WTC11 (cell line): Measurements from ENCODE around the gene LSM2. TPM values are rescaled to one million over a fixed set of nuclear protein-coding genes. Genes with fewer than 3 reads are reported as not detected.

Source experiments
- ATAC-seq: fragments of 200-7000 bp; cut with Tn5 transposase; 2 replicates; pipeline ENCODE4 v1.10.0; 2021; ENCODE audit warnings: mild to moderate bottlenecking, moderate library complexity
- CTCF ChIA-PET: fragments of 300-600 bp; sonication (Branson Sonifier 250); formaldehyde crosslinking; loops from one replicate; lab custom pipeline; 2021; ENCODE audit warnings: antibody characterized with exemption; lab: Charles Lee
- POLR2A ChIA-PET: fragments of 350-600 bp; sonication (Branson Sonifier 250); formaldehyde crosslinking; loops from one replicate; lab custom pipeline; 2021; ENCODE audit warnings: antibody characterized with exemption; lab: Charles Lee
- DNase-seq: peaks from one replicate; pipeline ENCODE4 v3.0.0; 2021; ENCODE audit warnings: low spot score
- H3K27ac Mint-ChIP-seq: 2 replicates; pipeline ENCODE4 v1.8.0; 2021; ENCODE audit warnings: mixed read lengths
- H3K27me3 Mint-ChIP-seq: 2 replicates; pipeline ENCODE4 v1.8.0; 2021; ENCODE audit warnings: low read depth, mild to moderate bottlenecking, moderate library complexity, mixed read lengths
- H3K36me3 Mint-ChIP-seq: 2 replicates; pipeline ENCODE4 v1.8.0; 2021; ENCODE audit warnings: mixed read lengths
- H3K4me1 Mint-ChIP-seq: 2 replicates; pipeline ENCODE4 v1.8.0; 2022; ENCODE audit warnings: mixed read lengths
- H3K4me3 Mint-ChIP-seq: 2 replicates; pipeline ENCODE4 v1.8.0; 2021; ENCODE audit warnings: mild to moderate bottlenecking, moderate library complexity, mixed read lengths
- H3K9me3 Mint-ChIP-seq: 2 replicates; pipeline ENCODE4 v1.8.0; 2021; ENCODE audit warnings: mixed read lengths
- FOXP1 ChIP-seq: sonication (generic); formaldehyde crosslinking; IDR thresholded peaks from 2 replicates; pipeline ENCODE4 v1.8.0; 2022; ENCODE audit warnings: missing genetic modification reagents, mild to moderate bottlenecking, moderate library complexity, borderline replicate concordance
- FOXP4 ChIP-seq: sonication (generic); formaldehyde crosslinking; IDR thresholded peaks from 2 replicates; pipeline ENCODE4 v1.8.0; 2022; ENCODE audit warnings: mild to moderate bottlenecking, missing genetic modification reagents
- IRF2 ChIP-seq: sonication (generic); formaldehyde crosslinking; IDR thresholded peaks from 2 replicates; pipeline ENCODE4 v1.8.0; 2022; ENCODE audit warnings: low read depth, missing genetic modification reagents, borderline replicate concordance
- JAZF1 ChIP-seq: fragments of 250-450 bp; sonication (Bioruptor Pico); IDR thresholded peaks from 2 replicates; pipeline ENCODE4 v1.9.0; 2021; ENCODE audit warnings: moderate library complexity, mild to moderate bottlenecking, inconsistent platforms
- JUN ChIP-seq: sonication (generic); formaldehyde crosslinking; IDR thresholded peaks from 2 replicates; pipeline ENCODE4 v1.8.0; 2023; ENCODE audit warnings: mild to moderate bottlenecking, missing genetic modification reagents
- MAX ChIP-seq: sonication (generic); formaldehyde crosslinking; IDR thresholded peaks from 2 replicates; pipeline ENCODE4 v1.8.0; 2022; ENCODE audit warnings: mild to moderate bottlenecking, missing genetic modification reagents
- MYBL2 ChIP-seq: sonication (generic); formaldehyde crosslinking; IDR thresholded peaks from 2 replicates; pipeline ENCODE4 v1.8.1; 2023; ENCODE audit warnings: mild to moderate bottlenecking, moderate library complexity, missing genetic modification reagents
- NFATC4 ChIP-seq: fragments of 250-450 bp; sonication (Bioruptor Pico); IDR thresholded peaks from 2 replicates; pipeline ENCODE4 v1.9.0; 2021; ENCODE audit warnings: mild to moderate bottlenecking
- NFYB ChIP-seq: sonication (generic); formaldehyde crosslinking; conservative IDR thresholded peaks from 2 replicates; pipeline ENCODE4 v1.8.0; 2022; ENCODE audit warnings: low read depth, missing genetic modification reagents
- NR1H2 ChIP-seq: sonication (generic); formaldehyde crosslinking; IDR thresholded peaks from 2 replicates; pipeline ENCODE4 v1.9.0; 2021; ENCODE audit warnings: mild to moderate bottlenecking, moderate library complexity, missing genetic modification reagents
- SP1 ChIP-seq: sonication (generic); formaldehyde crosslinking; conservative IDR thresholded peaks from 2 replicates; pipeline ENCODE4 v1.8.1; 2022; ENCODE audit warnings: missing genetic modification reagents
- TEAD1 ChIP-seq: sonication (generic); formaldehyde crosslinking; IDR thresholded peaks from 2 replicates; pipeline ENCODE4 v1.8.0; 2022; ENCODE audit warnings: mild to moderate bottlenecking, missing genetic modification reagents
- USF1 ChIP-seq: sonication (generic); formaldehyde crosslinking; IDR thresholded peaks from 2 replicates; pipeline ENCODE4 v1.8.0; 2022; ENCODE audit warnings: mild to moderate bottlenecking, missing genetic modification reagents
- ZBTB21 ChIP-seq: sonication (generic); formaldehyde crosslinking; IDR thresholded peaks from 2 replicates; pipeline ENCODE4 v1.8.1; 2023; ENCODE audit warnings: mild to moderate bottlenecking, missing genetic modification reagents, borderline replicate concordance
- ZNF121 ChIP-seq: sonication (generic); formaldehyde crosslinking; IDR thresholded peaks from 2 replicates; pipeline ENCODE4 v1.8.0; 2023; ENCODE audit warnings: missing genetic modification reagents
- ZNF138 ChIP-seq: sonication (generic); formaldehyde crosslinking; conservative IDR thresholded peaks from 2 replicates; pipeline ENCODE4 v1.8.1; 2022; ENCODE audit warnings: mild to moderate bottlenecking, moderate library complexity, missing genetic modification reagents
- ZNF396 ChIP-seq: fragments of 250-450 bp; sonication (Bioruptor Pico); IDR thresholded peaks from 2 replicates; pipeline ENCODE4 v1.8.0; 2021; ENCODE audit warnings: mild to moderate bottlenecking, moderate library complexity, borderline replicate concordance
- total RNA-seq: library from RNA; stranded (reverse); gene quantifications from 3 replicates; pipeline ENCODE4 v1.2.3, GENCODE V29; 2021
- TF ChIP-seq, protein P1 (sequence below): sonication (generic); formaldehyde crosslinking; IDR thresholded peaks from 2 replicates; pipeline ENCODE4 v1.8.0; 2023; ENCODE audit warnings: missing genetic modification reagents, mild to moderate bottlenecking, borderline replicate concordance
- TF ChIP-seq, protein P2 (sequence below): fragments of 250-450 bp; sonication (Bioruptor Pico); IDR thresholded peaks from 2 replicates; pipeline ENCODE4 v1.8.0; 2021; ENCODE audit warnings: mild to moderate bottlenecking
- TF ChIP-seq, protein P3 (sequence below): fragments of 250-450 bp; sonication (Bioruptor Pico); IDR thresholded peaks from 2 replicates; pipeline ENCODE4 v2.1.2; 2022; ENCODE audit warnings: mild to moderate bottlenecking, moderate library complexity
- TF ChIP-seq, protein P4 (sequence below): sonication (generic); formaldehyde crosslinking; IDR thresholded peaks from 2 replicates; pipeline ENCODE4 v1.8.1; 2023; ENCODE audit warnings: mild to moderate bottlenecking, missing genetic modification reagents, moderate library complexity

The LSM2 gene
- total RNA-seq, 1 experiment from 2014 or later, result 104 TPM

GRCh38 chr6:31815025-31815838 lies 8.5 kb upstream of the LSM2 start, which contains the start of the genes HSPA1A and HSPA1L (continued):
- TF ChIP-seq FOXP4 (peak; percentile 52; the same call in 1 of the 2 replicates), NFYB (CRISPR knock-in tag) (peak; percentile 66), SP1 (CRISPR knock-in tag) (peak; percentile 17; the same call in 1 of the 2 replicates), TEAD1 (0 out of 2 replicates have a peak, but pooled peaks have one; percentile 49), ZBTB21 (no peak), MAX (CRISPR knock-in tag) (peak; percentile 36; the same call in 1 of the 2 replicates), NR1H2 (CRISPR knock-in tag) (no peak), JUN (no peak), USF1 (CRISPR knock-in tag) (peak; percentile 19; the same call in 1 of the 2 replicates)
- TF ChIP-seq, protein P1, sequence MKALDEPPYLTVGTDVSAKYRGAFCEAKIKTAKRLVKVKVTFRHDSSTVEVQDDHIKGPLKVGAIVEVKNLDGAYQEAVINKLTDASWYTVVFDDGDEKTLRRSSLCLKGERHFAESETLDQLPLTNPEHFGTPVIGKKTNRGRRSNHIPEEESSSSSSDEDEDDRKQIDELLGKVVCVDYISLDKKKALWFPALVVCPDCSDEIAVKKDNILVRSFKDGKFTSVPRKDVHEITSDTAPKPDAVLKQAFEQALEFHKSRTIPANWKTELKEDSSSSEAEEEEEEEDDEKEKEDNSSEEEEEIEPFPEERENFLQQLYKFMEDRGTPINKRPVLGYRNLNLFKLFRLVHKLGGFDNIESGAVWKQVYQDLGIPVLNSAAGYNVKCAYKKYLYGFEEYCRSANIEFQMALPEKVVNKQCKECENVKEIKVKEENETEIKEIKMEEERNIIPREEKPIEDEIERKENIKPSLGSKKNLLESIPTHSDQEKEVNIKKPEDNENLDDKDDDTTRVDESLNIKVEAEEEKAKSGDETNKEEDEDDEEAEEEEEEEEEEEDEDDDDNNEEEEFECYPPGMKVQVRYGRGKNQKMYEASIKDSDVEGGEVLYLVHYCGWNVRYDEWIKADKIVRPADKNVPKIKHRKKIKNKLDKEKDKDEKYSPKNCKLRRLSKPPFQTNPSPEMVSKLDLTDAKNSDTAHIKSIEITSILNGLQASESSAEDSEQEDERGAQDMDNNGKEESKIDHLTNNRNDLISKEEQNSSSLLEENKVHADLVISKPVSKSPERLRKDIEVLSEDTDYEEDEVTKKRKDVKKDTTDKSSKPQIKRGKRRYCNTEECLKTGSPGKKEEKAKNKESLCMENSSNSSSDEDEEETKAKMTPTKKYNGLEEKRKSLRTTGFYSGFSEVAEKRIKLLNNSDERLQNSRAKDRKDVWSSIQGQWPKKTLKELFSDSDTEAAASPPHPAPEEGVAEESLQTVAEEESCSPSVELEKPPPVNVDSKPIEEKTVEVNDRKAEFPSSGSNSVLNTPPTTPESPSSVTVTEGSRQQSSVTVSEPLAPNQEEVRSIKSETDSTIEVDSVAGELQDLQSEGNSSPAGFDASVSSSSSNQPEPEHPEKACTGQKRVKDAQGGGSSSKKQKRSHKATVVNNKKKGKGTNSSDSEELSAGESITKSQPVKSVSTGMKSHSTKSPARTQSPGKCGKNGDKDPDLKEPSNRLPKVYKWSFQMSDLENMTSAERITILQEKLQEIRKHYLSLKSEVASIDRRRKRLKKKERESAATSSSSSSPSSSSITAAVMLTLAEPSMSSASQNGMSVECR (CRISPR knock-in tag), result 0 out of 2 replicates have a peak, but pooled peaks have one; percentile 53

- no peaks in the 10 kb centered on the region; the same call in 1 of the 2 replicates for H3K27me3 Mint-ChIP-seq
- CTCF ChIA-PET, result interaction anchor here (0.7 to 2.4 kb wide), 14 partner anchors 8 to 144 kb away, joined by 3 to 19 read pairs (median 5); partner anchors contain the start of genes DDAH2, HSPA1B, LSM2 and LY6G5C
- DNase-seq (peak; percentile 91), ATAC-seq (peak; percentile 73)
- H3K9me3 Mint-ChIP-seq, result no peaks in the 10 kb centered on the region; the same call in 1 of the 2 replicates
- POLR2A ChIA-PET, result interaction anchor here (0.6 to 2.3 kb wide), 21 partner anchors 8 to 221 kb away, joined by 3 to 18 read pairs (median 4); partner anchors contain the start of genes DDAH2, GPANK1, HSPA1B and LSM2
- H3K4me3 Mint-ChIP-seq, result peak overlapping the region; percentile 85
- peaks cover 4% of the 10 kb centered on the region; the same call in 1 of the 2 replicates for H3K36me3 Mint-ChIP-seq
- peaks cover 25% of the 10 kb centered on the region for H3K4me1 Mint-ChIP-seq
- H3K27ac Mint-ChIP-seq, result peak overlapping the region; percentile 98
- no peak for TF ChIP-seq JAZF1
- TF ChIP-seq, protein P2, sequence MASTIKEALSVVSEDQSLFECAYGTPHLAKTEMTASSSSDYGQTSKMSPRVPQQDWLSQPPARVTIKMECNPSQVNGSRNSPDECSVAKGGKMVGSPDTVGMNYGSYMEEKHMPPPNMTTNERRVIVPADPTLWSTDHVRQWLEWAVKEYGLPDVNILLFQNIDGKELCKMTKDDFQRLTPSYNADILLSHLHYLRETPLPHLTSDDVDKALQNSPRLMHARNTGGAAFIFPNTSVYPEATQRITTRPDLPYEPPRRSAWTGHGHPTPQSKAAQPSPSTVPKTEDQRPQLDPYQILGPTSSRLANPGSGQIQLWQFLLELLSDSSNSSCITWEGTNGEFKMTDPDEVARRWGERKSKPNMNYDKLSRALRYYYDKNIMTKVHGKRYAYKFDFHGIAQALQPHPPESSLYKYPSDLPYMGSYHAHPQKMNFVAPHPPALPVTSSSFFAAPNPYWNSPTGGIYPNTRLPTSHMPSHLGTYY (CRISPR knock-in tag), result no peak
- TF ChIP-seq MYBL2 (CRISPR knock-in tag), result 0 out of 2 replicates have a peak, but pooled peaks have one; percentile 29
- no peak for TF ChIP-seq ZNF121
- TF ChIP-seq ZNF396 (CRISPR knock-in tag), result no peak
- TF ChIP-seq NFATC4 (CRISPR knock-in tag), result no peak
- TF ChIP-seq IRF2, result no peak
- TF ChIP-seq USF1 (CRISPR knock-in tag), result no peak
- TF ChIP-seq ZNF138 (CRISPR knock-in tag), result no peak
- TF ChIP-seq, protein P3, sequence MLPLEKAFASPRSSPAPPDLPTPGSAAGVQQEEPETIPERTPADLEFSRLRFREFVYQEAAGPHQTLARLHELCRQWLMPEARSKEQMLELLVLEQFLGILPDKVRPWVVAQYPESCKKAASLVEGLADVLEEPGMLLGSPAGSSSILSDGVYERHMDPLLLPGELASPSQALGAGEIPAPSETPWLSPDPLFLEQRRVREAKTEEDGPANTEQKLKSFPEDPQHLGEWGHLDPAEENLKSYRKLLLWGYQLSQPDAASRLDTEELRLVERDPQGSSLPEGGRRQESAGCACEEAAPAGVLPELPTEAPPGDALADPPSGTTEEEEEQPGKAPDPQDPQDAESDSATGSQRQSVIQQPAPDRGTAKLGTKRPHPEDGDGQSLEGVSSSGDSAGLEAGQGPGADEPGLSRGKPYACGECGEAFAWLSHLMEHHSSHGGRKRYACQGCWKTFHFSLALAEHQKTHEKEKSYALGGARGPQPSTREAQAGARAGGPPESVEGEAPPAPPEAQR (CRISPR knock-in tag), result no peak
- TF ChIP-seq SP1 (CRISPR knock-in tag), result peak; percentile 31; the same call in 1 of the 2 replicates
- TF ChIP-seq, protein P4, sequence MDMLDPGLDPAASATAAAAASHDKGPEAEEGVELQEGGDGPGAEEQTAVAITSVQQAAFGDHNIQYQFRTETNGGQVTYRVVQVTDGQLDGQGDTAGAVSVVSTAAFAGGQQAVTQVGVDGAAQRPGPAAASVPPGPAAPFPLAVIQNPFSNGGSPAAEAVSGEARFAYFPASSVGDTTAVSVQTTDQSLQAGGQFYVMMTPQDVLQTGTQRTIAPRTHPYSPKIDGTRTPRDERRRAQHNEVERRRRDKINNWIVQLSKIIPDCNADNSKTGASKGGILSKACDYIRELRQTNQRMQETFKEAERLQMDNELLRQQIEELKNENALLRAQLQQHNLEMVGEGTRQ (CRISPR knock-in tag), result no peak
- no peak for TF ChIP-seq FOXP1 (CRISPR knock-in tag)
Measured at GRCh38 chr6:31814677-31815024, 7.9 kb upstream of the LSM2 start.
